GM12874 (cell line): ENCODE results near the gene B3GALNT2.

Experiments used
- CTCF ChIP-seq: IDR thresholded peaks from 2 replicates; pipeline ENCODE4 v1.5.1; 2011; ENCODE audit warnings: low read depth, mild to moderate bottlenecking, control low read depth, low read length, moderate library complexity; ENCODE audit not compliant: insufficient read depth

B3GALNT2 gene

GRCh38 chr1:235408503-235408960 is 95.7 kb downstream of the B3GALNT2 start:
- TF ChIP-seq CTCF, result no peak

- no peak for TF ChIP-seq CTCF
Measured at GRCh38 chr1:235407419-235407818, 96.8 kb downstream of the B3GALNT2 start.

GRCh38 chr1:235404190-235404589 is 100.1 kb downstream of the B3GALNT2 start:
- no peak for TF ChIP-seq CTCF

- no peak for TF ChIP-seq CTCF
Measured at GRCh38 chr1:235403593-235403992, 100.7 kb downstream of the B3GALNT2 start.

GRCh38 chr1:235402457-235403200 is 101.6 kb downstream of the B3GALNT2 start:
- TF ChIP-seq CTCF, result no peak

- no peak for TF ChIP-seq CTCF
Measured at GRCh38 chr1:235401251-235401650, 103.0 kb downstream of the B3GALNT2 start.
